ENCODE data around the gene XYLT1.
A peak's percentile ranks its signal among the peaks of the same experiment; 100 is the strongest.
"Not testable (repeated sequence)": the region's sequence is repeated elsewhere in the genome, so short reads cannot be mapped to it uniquely, and the experiment has no call there.

The XYLT1 gene, protein sequence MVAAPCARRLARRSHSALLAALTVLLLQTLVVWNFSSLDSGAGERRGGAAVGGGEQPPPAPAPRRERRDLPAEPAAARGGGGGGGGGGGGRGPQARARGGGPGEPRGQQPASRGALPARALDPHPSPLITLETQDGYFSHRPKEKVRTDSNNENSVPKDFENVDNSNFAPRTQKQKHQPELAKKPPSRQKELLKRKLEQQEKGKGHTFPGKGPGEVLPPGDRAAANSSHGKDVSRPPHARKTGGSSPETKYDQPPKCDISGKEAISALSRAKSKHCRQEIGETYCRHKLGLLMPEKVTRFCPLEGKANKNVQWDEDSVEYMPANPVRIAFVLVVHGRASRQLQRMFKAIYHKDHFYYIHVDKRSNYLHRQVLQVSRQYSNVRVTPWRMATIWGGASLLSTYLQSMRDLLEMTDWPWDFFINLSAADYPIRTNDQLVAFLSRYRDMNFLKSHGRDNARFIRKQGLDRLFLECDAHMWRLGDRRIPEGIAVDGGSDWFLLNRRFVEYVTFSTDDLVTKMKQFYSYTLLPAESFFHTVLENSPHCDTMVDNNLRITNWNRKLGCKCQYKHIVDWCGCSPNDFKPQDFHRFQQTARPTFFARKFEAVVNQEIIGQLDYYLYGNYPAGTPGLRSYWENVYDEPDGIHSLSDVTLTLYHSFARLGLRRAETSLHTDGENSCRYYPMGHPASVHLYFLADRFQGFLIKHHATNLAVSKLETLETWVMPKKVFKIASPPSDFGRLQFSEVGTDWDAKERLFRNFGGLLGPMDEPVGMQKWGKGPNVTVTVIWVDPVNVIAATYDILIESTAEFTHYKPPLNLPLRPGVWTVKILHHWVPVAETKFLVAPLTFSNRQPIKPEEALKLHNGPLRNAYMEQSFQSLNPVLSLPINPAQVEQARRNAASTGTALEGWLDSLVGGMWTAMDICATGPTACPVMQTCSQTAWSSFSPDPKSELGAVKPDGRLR

DNA sequence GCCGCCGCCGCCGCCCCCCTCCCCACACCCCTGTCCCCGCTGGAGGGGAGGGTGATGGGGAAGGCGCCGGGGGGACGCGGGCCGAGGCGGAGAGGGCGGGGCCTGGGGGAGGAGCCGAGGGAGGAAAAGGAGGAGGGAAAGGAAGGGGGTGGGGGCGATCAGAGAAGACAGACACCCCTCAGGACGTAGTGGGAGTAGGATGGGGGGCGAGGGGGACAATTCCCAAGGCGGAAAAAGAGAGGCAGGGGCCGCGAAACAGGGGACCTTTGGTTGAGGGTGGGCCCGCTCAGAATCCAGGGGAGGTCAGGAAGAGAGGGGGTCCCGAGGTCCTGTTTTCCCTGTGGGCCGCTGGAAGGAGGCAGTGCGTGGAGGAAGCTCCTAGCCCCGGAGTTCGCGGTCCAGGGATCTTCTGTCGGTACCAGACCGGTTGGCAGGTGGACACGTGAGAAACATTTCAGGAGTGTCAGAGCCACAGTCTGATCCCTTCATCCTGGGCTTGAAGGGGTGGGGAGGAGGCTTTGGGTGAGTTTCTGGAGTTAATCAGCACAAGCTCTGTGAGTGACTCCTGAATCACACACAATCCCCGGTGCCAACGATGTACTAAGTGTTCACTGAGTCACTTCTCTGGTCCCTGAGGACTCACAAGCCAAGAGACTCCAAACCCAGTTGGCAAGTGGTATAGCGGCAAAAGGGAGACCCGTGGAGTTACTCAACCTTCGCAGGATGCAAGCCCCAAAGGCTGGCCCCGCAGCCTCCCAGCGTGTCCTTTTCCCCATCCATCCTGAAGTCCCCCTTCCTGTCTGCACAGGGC, at the start of gene XYLT1:
Gene XYLT1 (minus strand): TSS at position 53 of the 811 bp plus-strand sequence. CDS start 164 bp downstream, outside the sequence.
- no peaks in the 10 kb centered on the region for H3K9me3 Mint-ChIP-seq
- peaks cover 12% of the 10 kb centered on the region for H3K27me3 Mint-ChIP-seq
- H3K36me3 Mint-ChIP-seq (ENCODE audit: low read depth) = no peaks in the 10 kb centered on the region
- ATAC-seq (peak; percentile 53), DNase-seq (peak; percentile 55)
- peak within 1 kb of the TSS; percentile 77 for H3K27ac Mint-ChIP-seq
- H3K4me3 Mint-ChIP-seq = peak within 1 kb of the TSS; percentile 83
- peaks cover 55% of the 10 kb centered on the region for H3K4me1 Mint-ChIP-seq

GRCh38 chr16:17520111-17520510, 49.4 kb upstream of the XYLT1 start:
- no peaks in the 10 kb centered on the region for H3K36me3 Mint-ChIP-seq (ENCODE audit: low read depth)
- H3K27ac Mint-ChIP-seq = no peak overlapping the region
- peaks cover 5% of the 10 kb centered on the region for H3K27me3 Mint-ChIP-seq
- no peak for ATAC-seq
- no peak overlapping the region for H3K4me3 Mint-ChIP-seq
- no peaks in the 10 kb centered on the region for H3K9me3 Mint-ChIP-seq
- no peaks in the 10 kb centered on the region for H3K4me1 Mint-ChIP-seq
- DNase-seq = no peak

DNA sequence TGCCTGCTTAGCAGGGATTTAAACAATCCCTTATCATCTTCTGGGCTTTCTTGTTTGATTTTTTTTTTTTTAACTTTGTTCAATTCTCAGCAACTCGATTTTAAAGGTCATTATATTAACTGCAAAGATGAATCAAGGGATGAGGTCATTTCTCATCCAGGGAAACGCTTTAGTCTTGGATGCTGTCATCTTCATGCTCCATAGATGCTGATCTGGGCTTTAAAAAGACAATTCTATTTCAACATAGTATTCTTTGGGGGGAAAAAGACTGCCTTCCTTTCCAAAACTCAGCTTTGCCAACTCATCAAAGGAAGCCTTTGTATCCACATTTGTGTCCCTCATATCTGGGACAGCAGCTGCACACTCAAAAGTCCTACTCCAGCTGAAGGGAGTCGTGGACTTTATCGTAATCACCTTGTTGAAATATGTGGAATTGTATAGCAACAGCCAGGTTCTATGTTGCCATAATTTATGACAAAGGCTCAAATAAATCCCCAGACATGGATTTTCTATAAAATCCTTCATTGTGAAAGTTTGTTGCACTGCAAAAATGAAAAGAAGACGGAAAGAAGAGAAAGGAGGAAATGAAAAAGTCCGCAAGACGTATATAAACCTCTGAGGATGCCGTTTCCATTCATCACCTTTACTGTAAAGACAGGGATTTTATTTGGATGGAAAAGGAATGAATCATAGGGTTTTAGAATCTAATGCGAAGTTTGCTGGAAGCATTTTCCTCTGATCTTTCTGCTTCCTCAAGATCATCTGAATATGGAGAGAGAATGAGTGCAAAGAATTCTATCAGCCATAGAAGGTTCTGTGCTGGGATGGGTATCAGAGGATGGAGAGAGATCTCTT, 48.6 kb upstream of the XYLT1 start:
- ATAC-seq (no peak), DNase-seq (no peak)
- no peak overlapping the region for H3K27ac Mint-ChIP-seq

GRCh38 chr16:17518441-17518840, 47.7 kb upstream of the XYLT1 start:
- DNase-seq = no peak

More for the DNA sequence above, 48.6 kb upstream of the XYLT1 start:
- Mint-ChIP-seq H3K9me3 (no peaks in the 10 kb centered on the region), H3K27me3 (peaks cover 5% of the 10 kb centered on the region), H3K4me3 (no peak overlapping the region), H3K4me1 (no peaks in the 10 kb centered on the region), H3K36me3 (ENCODE audit: low read depth) (no peaks in the 10 kb centered on the region)

DNA sequence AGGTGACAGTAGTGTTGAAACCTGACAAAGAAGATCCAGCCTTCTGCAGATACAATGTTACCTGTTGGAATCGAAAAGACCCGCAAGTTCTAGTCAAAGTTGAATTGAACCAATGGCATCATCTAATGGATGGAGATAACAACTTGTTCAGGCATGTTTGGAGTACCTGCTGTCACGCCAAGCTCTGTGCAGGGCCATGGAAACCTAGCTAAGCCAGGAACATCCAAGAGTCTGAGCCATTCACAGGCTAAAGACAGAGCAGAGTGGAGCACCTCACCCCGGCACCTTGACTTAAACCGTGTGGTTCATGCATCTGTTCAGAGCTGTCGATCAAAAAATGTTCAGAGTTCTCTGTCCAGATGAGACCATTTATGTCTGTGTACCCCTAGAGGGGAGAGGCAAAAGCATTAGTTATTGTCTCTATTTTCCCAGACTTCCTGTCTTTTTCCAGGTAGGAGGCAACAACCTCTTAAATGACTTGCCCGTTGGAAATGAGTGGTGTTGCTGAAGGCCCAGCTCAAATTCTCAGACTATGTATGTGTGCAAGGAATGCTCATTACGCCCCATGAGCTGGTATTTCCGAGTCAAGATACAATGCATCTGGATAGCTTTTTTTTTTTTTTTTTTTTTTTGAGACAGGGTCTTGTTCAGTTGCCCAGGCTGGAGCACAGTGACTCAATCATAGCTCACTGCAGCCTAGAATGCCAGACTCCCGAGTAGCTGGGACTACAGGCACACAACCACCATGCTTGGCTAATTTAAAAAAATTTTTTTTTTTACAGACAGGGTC, 44.9 kb upstream of the XYLT1 start:
- Mint-ChIP-seq H3K9me3 (no peaks in the 10 kb centered on the region), H3K4me1 (no peaks in the 10 kb centered on the region), H3K27me3 (peaks cover 9% of the 10 kb centered on the region), H3K27ac (no peak overlapping the region), H3K36me3 (ENCODE audit: low read depth) (no peaks in the 10 kb centered on the region), H3K4me3 (no peak overlapping the region)
- ATAC-seq = no peak
- no peak for DNase-seq

More at GRCh38 chr16:17518441-17518840, 47.7 kb upstream of the XYLT1 start:
- no peak for ATAC-seq
- Mint-ChIP-seq H3K36me3 (ENCODE audit: low read depth) (no peaks in the 10 kb centered on the region), H3K27ac (no peak overlapping the region), H3K4me3 (no peak overlapping the region), H3K9me3 (no peaks in the 10 kb centered on the region), H3K27me3 (peaks cover 5% of the 10 kb centered on the region), H3K4me1 (no peaks in the 10 kb centered on the region)

DNA sequence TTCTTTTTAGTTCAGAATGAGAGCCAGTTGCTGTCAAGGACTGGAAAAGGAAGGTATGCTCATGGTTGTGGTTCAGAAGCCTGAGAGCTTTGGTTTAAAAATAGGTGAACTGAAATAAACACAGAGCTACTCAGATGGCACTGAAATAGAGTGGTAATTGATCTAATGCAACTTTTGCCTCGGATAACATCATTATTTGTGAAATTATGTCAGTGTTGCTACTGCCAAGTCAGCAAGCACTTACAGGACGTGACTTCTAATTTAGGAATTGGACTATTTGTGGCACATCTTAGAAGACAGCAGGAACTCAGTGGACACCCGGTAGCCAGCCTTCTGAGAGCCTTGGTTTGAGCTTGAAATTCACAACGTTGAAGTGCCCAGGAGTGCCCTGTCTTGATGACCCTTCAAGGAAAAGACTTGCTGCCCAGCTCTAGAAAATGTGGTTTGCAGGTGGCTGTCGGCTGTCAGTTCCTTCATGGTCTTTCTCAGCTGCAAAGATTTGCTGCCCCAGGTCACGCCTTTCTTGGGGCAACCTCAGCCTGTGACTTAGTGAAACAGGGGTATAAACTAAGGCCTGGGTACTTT, 42.0 kb upstream of the XYLT1 start:
- H3K27ac Mint-ChIP-seq = no peak overlapping the region
- H3K4me1 Mint-ChIP-seq = no peaks in the 10 kb centered on the region
- no peaks in the 10 kb centered on the region for H3K9me3 Mint-ChIP-seq
- DNase-seq (no peak), ATAC-seq (no peak)
- H3K36me3 Mint-ChIP-seq (ENCODE audit: low read depth) = no peaks in the 10 kb centered on the region
- H3K27me3 Mint-ChIP-seq = peaks cover 7% of the 10 kb centered on the region
- H3K4me3 Mint-ChIP-seq = no peak overlapping the region

- DNase-seq (no peak), ATAC-seq (no peak)
- no peaks in the 10 kb centered on the region for H3K36me3 Mint-ChIP-seq (ENCODE audit: low read depth)
- H3K27me3 Mint-ChIP-seq = peaks cover 7% of the 10 kb centered on the region
- peaks cover 4% of the 10 kb centered on the region for H3K9me3 Mint-ChIP-seq
- H3K27ac Mint-ChIP-seq = no peak overlapping the region
- no peak overlapping the region for H3K4me3 Mint-ChIP-seq
- H3K4me1 Mint-ChIP-seq = no peaks in the 10 kb centered on the region
Measured at GRCh38 chr16:17511340-17511739, 40.6 kb upstream of the XYLT1 start.

GRCh38 chr16:17510567-17510966, 39.8 kb upstream of the XYLT1 start:
- H3K36me3 Mint-ChIP-seq (ENCODE audit: low read depth) = no peaks in the 10 kb centered on the region
- H3K4me1 Mint-ChIP-seq = no peaks in the 10 kb centered on the region
- ATAC-seq (no peak), DNase-seq (no peak)
- no peak overlapping the region for H3K4me3 Mint-ChIP-seq
- H3K27ac Mint-ChIP-seq = no peak overlapping the region
- peaks cover 4% of the 10 kb centered on the region for H3K9me3 Mint-ChIP-seq
- peaks cover 5% of the 10 kb centered on the region for H3K27me3 Mint-ChIP-seq

- H3K27ac Mint-ChIP-seq = no peak overlapping the region
- no peak overlapping the region for H3K4me3 Mint-ChIP-seq
- DNase-seq (no peak), ATAC-seq (no peak)
- H3K27me3 Mint-ChIP-seq = peaks cover 5% of the 10 kb centered on the region
- H3K9me3 Mint-ChIP-seq = peaks cover 4% of the 10 kb centered on the region
- no peaks in the 10 kb centered on the region for H3K36me3 Mint-ChIP-seq (ENCODE audit: low read depth)
- no peaks in the 10 kb centered on the region for H3K4me1 Mint-ChIP-seq
Measured at GRCh38 chr16:17509194-17509593, 38.4 kb upstream of the XYLT1 start.

DNA sequence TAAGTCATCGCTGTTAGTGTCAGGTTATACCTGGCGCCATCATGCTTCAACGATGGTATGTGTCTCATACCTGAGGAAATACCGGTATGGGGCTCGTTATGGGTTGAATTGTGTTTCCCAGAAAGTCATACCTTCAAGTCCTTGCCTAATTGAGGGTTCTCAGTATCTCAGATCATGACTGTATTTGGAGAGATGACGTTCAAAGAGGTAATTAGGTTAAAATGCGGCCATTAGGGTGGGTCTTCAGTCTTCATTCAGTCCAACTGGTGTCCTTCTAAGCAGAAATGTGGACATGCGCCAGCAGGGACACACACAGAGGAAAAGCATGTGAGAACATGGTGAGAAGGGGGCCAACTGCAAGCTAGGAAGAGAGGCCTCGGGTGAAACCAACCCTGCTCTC, 37.5 kb upstream of the XYLT1 start:
- H3K4me3 Mint-ChIP-seq = no peak overlapping the region
- H3K27me3 Mint-ChIP-seq = peaks cover 5% of the 10 kb centered on the region

GRCh38 chr16:17507516-17507915, 36.8 kb upstream of the XYLT1 start:
- not testable (repeated sequence) for H3K4me3 Mint-ChIP-seq; H3K36me3 Mint-ChIP-seq (ENCODE audit: low read depth); H3K9me3 Mint-ChIP-seq; H3K27me3 Mint-ChIP-seq; H3K27ac Mint-ChIP-seq; DNase-seq; ATAC-seq; H3K4me1 Mint-ChIP-seq

More for the DNA sequence above, 37.5 kb upstream of the XYLT1 start:
- H3K36me3 Mint-ChIP-seq (ENCODE audit: low read depth) = no peaks in the 10 kb centered on the region
- H3K4me1 Mint-ChIP-seq = no peaks in the 10 kb centered on the region
- DNase-seq = no peak
- H3K9me3 Mint-ChIP-seq = peaks cover 4% of the 10 kb centered on the region
- no peak for ATAC-seq
- no peak overlapping the region for H3K27ac Mint-ChIP-seq

- H3K36me3 Mint-ChIP-seq (ENCODE audit: low read depth); H3K9me3 Mint-ChIP-seq; ATAC-seq; DNase-seq; H3K27ac Mint-ChIP-seq; H3K27me3 Mint-ChIP-seq; H3K4me3 Mint-ChIP-seq; H3K4me1 Mint-ChIP-seq: not testable (repeated sequence)
Measured at GRCh38 chr16:17505828-17506227, 35.1 kb upstream of the XYLT1 start.

DNA sequence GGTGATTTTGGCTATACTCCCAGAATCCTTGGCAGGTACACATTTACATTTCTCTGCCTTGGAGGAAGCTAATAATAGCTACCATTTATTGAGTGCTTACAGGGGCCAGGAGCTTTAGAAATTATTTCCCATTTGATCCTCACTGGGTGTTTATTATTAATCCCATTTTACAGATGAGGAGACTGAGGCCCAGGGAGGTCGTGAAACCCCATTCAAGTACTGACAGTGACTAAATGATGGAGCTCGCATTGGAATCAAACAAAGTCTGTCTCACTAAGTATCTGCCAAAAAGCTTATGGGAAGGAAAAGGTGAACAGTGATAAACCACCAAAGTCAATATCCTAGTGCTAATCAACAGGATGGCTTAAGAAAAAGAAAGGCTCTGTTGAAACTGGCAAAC, 33.3 kb upstream of the XYLT1 start:
- DNase-seq (no peak), ATAC-seq (no peak)
- Mint-ChIP-seq H3K4me1 (no peaks in the 10 kb centered on the region), H3K4me3 (no peak overlapping the region), H3K27ac (no peak overlapping the region), H3K27me3 (no peaks in the 10 kb centered on the region), H3K9me3 (peaks cover 4% of the 10 kb centered on the region), H3K36me3 (ENCODE audit: low read depth) (no peaks in the 10 kb centered on the region)

Data from activated naive CD8-positive, alpha-beta T cell treated with anti-CD3 and anti-CD28 coated beads, Interleukin-2, amount 50 U/mL, for 24 hours (primary cell).